ENCODE measurements around the gene CFAP74.

DNA sequence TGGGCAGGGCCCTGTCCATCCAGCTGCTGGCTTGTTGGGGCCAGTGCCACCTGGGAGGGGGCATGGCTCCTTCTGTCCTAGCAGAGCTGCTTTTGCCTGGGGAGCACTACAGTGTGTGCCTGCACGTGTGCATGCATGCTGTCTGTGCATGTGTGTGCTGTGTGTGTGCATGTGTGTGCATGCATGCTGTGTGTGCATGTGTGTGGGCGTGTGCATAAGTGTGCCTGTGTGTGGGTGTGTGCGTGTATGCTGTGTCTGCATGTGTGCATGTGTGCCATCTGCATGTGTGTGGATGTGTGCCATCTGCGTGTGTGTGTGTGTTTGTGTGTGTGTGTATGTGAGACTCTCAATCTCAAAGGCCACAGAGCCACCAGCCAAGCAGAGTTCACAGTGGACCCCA is 38.3 kb upstream of the CFAP74 start:
- TF ChIP-seq, protein P1, sequence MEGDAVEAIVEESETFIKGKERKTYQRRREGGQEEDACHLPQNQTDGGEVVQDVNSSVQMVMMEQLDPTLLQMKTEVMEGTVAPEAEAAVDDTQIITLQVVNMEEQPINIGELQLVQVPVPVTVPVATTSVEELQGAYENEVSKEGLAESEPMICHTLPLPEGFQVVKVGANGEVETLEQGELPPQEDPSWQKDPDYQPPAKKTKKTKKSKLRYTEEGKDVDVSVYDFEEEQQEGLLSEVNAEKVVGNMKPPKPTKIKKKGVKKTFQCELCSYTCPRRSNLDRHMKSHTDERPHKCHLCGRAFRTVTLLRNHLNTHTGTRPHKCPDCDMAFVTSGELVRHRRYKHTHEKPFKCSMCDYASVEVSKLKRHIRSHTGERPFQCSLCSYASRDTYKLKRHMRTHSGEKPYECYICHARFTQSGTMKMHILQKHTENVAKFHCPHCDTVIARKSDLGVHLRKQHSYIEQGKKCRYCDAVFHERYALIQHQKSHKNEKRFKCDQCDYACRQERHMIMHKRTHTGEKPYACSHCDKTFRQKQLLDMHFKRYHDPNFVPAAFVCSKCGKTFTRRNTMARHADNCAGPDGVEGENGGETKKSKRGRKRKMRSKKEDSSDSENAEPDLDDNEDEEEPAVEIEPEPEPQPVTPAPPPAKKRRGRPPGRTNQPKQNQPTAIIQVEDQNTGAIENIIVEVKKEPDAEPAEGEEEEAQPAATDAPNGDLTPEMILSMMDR (IDR thresholded peaks at IDR 0.05): no peak
- TF ChIP-seq EP300 (IDR thresholded peaks at IDR 0.05): no peak
